Immature natural killer cell (primary cell): ENCODE measurements around the gene IQCE. TPM values are rescaled to one million over a fixed set of nuclear protein-coding genes. Genes with fewer than 3 reads are reported as not detected.
A peak's percentile ranks its signal among the peaks of the same experiment; 100 is the strongest.

Experiments used
- DNase-seq, 3 donors: peaks; one replicate each; pipeline ENCODE4 v3.0.0; 2022; ENCODE audit warnings: mixed read lengths in 1 of 3
- H3K27ac Mint-ChIP-seq, 6 donors: one replicate each; pipeline ENCODE4 v1.8.0; 2020; ENCODE audit warnings: mixed read lengths in 6 of 6, mild to moderate bottlenecking in 5 of 6, inconsistent platforms in 4 of 6, moderate library complexity in 3 of 6
- H3K27me3 Mint-ChIP-seq, 3 donors: one replicate each; pipeline ENCODE4 v1.8.0; 2020 to 2021; ENCODE audit warnings: low read depth in 3 of 3, mild to moderate bottlenecking in 3 of 3, mixed read lengths in 3 of 3, moderate library complexity in 3 of 3, inconsistent platforms in 1 of 3
- H3K36me3 Mint-ChIP-seq, 3 donors: one replicate each; pipeline ENCODE4 v1.8.0; 2020; ENCODE audit warnings: mixed read lengths in 3 of 3, inconsistent platforms in 2 of 3, mild to moderate bottlenecking in 2 of 3
- H3K4me1 Mint-ChIP-seq, 2 donors: one replicate each; pipeline ENCODE4 v1.8.0; 2020; ENCODE audit warnings: inconsistent platforms in 2 of 2, mild to moderate bottlenecking in 2 of 2, mixed read lengths in 2 of 2, moderate library complexity in 1 of 2
- H3K4me3 Mint-ChIP-seq, 5 donors: one replicate each; pipeline ENCODE4 v1.8.0; 2020; ENCODE audit warnings: mild to moderate bottlenecking in 5 of 5, mixed read lengths in 5 of 5, inconsistent platforms in 3 of 5, moderate library complexity in 3 of 5
- H3K9me3 Mint-ChIP-seq, 6 donors: one replicate each; pipeline ENCODE4 v1.8.0; 2020; ENCODE audit warnings: mild to moderate bottlenecking in 6 of 6, mixed read lengths in 6 of 6, inconsistent platforms in 4 of 6, moderate library complexity in 3 of 6
- polyA plus RNA-seq, 3 donors: library from polyadenylated mRNA; unstranded; fragments of 300-500 nt; fragmentation: Illumina TruSeq; gene quantifications; one replicate each; pipeline ENCODE4 v1.2.3, GENCODE V29; 2021

IQCE gene
- polyA plus RNA-seq, 3 donors from 2014 or later = 1.9 to 4.2 TPM; not detected in 1

DNA sequence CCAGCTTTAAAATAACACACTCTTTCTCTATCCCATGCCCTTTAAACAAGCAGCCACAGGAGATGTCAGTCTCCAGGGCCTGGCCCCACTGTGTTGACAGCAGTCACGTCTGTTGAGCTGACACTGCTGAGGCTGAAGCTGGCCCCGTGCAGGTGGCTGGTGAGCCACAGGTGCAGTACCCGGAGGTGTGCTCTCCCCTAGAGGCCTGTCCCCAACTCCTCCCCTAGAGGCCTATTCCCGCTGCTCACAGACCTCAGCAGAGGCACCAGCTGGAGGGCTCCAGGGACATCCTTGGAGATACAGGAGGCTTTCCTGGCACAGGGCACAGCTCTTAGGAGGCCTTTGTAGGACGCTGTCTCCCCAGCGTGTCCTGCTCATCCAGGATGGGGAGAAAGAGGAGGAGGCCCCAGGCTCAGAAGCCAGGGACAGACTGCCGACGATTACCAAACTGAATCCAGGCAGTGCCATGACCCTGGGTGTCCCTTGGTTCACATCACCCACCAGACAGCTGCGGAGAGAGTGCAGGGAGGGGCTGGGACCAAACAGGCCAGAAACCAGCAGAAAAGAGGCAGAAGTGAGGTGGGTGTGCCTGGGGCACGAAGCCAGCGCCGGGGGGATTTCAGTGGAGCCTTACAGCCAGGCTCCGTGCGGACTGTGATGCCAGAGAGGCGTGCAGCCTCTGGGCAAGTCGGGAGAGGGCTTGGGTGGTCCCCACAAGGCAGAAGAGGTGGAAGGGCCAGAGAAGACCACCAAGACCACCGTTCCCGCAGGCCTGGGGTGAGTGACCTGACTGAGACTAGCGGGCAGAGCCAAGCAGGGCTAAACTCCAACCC, 54.5 kb downstream of the IQCE start:
- Mint-ChIP-seq H3K27me3 (peaks cover 0 to 3% (median 0%) of the 10 kb centered on the region in 3 donors), H3K4me3 (no peak overlapping the region), H3K4me1 (peaks cover 9 to 13% of the 10 kb centered on the region in 2 donors), H3K9me3 (no peaks in the 10 kb centered on the region), H3K36me3 (peaks cover 0 to 3% (median 0%) of the 10 kb centered on the region in 3 donors), H3K27ac (no peak overlapping the region)
- DNase-seq = no peak

DNA sequence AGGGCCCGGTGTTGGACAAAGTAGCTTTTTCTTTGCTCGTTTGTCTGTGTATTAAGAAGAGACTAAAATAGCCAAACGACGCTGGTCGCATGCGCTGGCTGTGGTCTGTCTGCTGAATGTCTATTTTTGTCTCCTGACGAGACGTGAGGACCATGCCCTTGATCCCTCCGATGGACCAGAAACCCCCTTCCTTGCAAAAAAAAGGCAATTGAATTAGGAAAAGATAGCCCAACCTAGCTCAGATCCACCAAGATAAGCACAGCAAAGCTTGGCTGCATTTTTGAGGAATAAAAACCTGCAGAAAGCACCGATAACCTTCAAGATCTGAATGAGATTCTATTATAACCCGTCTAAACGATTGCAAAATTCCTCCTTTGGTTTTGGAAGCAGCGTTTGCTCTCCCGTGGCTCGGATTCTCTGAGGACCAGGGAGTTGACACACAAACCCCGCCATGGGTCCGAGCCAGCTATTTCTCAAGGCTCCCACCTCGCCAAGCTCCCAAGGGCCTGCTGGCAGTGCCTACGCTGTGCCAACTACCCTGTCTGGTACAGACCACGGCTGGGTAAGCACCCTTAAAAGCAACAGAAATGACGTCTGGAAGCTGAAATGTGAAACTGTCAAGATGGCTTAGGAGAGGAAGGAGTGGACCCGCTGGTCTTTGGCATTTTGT, 55.3 kb downstream of the IQCE start:
- Mint-ChIP-seq H3K4me3 (no peak overlapping the region), H3K9me3 (no peaks in the 10 kb centered on the region), H3K27ac (no peak overlapping the region), H3K4me1 (peaks cover 2 to 10% of the 10 kb centered on the region in 2 donors), H3K36me3 (peaks cover 0 to 3% (median 0%) of the 10 kb centered on the region in 3 donors), H3K27me3 (peaks cover 0 to 3% (median 0%) of the 10 kb centered on the region in 3 donors)
- no peak for DNase-seq

DNA sequence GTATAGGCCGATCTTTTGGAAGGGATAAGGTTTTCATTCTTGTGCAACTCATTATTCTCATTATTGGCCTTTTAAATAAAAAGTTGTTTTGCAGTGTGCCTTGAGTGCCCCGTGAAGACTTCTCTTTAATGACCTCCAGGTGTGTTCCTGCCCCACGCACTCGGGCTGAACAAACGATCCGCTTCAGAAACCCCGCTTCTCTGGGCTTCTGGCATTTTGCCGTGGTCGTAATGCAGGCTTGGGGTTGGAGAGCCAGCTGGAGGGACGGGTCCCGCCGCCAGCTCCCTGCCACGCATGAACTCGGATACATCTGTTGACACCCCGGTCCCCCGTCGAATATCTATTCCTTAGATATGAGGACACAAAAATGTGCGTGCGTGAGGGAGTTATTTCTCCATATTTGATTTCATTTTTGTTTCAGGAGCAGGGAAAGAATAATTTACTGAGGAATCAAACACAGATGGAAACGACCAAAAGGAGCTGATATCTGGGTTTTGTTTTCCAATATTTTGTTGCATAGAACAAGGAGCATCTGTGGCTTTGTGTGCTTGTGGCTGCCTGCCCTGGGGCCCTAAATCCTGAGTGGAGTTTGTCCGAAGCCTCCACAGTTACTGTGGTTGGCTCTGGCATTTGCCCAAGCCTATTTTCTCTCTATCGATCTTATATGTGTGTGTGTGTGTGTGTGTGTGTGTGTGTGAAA, 56.0 kb downstream of the IQCE start:
- Mint-ChIP-seq H3K9me3 (no peaks in the 10 kb centered on the region), H3K4me3 (no peak overlapping the region), H3K36me3 (peaks cover 0 to 3% (median 0%) of the 10 kb centered on the region in 3 donors), H3K27ac (no peak overlapping the region), H3K27me3 (no peaks in the 10 kb centered on the region), H3K4me1 (peaks cover 0 to 4% of the 10 kb centered on the region in 2 donors)
- DNase-seq = no peak

DNA sequence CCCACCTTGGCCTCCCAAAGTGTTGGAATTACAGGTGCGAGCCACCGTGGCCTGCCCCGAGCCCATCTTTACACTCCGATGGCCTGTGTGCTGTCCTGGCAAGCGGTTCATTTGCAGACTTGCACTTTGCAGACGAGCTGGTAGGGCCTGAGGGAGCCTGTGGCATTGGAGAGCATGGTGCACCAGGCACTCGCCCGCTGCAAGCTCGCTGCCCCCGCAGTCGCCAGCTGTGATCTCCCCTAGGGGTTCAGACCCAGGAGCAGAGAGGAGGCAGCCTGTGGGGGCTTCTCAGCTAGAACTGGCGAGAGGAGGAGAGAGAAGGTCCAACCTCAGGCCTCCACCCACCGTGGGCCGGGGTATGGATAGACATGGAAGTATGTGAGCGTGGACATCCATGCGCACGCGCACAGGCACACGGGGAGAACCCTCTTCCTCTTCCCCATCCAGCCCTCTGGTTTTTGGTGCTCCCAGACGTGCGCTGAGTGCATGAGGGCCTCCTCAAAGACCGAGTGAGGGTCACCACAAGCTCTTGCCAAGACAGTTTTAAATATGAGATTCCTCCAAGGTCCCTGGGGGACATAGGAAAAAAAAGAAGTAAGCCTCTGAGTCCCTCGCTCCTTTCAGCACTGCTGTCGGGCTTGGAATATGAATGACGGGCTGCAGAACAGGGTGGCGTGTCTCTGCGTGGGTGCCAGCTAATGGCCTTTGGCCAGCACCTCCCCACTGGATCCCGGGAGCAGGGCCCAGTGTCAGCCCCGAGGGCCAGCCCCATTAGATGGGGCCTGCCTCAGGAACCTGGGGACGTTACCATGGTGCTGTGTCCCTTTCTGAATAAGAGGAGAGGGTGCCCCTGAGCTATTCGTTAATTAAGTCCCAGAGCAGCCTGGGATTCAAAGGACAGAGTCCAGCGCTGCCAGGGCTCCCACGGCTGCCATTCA, 57.9 kb downstream of the IQCE start:
- peaks cover 0 to 2% (median 0%) of the 10 kb centered on the region in 3 donors for H3K27me3 Mint-ChIP-seq
- no peaks in the 10 kb centered on the region for H3K36me3 Mint-ChIP-seq
- no peaks in the 10 kb centered on the region for H3K9me3 Mint-ChIP-seq
- H3K4me1 Mint-ChIP-seq = no peaks in the 10 kb centered on the region
- no peak overlapping the region for H3K27ac Mint-ChIP-seq
- no peak for DNase-seq
- no peak overlapping the region for H3K4me3 Mint-ChIP-seq

DNA sequence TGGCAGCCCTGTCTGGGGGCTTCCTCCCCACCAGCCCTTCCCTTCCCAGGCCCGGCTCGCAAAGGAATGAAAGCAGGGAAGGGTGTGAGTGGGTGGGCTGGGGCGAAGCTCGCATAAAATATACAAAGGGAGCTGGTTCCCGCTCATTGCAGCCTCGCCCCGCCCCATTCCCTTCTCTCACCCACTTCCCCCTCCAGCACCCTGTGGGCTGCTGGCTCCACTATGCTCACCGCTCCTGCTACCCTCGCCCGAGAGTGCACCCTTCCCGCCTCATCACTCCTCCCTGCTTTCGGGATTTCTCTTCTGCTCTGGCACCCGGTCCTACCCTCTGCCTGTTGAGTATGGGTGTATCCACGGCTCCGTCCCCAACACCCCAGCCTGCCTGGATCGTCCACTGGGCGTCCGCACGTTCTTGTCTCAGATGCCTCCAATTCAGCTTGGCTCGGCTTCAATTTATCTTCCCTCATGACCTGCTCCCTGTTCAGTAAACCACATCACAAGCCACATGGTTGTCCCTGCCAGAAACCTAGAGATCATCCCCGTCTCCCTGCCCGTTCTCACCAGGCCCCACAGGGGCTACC, 58.6 kb downstream of the IQCE start:
- H3K4me3 Mint-ChIP-seq = no peak overlapping the region
- H3K4me1 Mint-ChIP-seq = no peaks in the 10 kb centered on the region
- no peaks in the 10 kb centered on the region for H3K9me3 Mint-ChIP-seq
- peaks cover 0 to 2% (median 0%) of the 10 kb centered on the region in 3 donors for H3K27me3 Mint-ChIP-seq
- no peak for DNase-seq
- peak overlapping the region in 1 of 6 donors; percentile 42 for H3K27ac Mint-ChIP-seq
- no peaks in the 10 kb centered on the region for H3K36me3 Mint-ChIP-seq

DNA sequence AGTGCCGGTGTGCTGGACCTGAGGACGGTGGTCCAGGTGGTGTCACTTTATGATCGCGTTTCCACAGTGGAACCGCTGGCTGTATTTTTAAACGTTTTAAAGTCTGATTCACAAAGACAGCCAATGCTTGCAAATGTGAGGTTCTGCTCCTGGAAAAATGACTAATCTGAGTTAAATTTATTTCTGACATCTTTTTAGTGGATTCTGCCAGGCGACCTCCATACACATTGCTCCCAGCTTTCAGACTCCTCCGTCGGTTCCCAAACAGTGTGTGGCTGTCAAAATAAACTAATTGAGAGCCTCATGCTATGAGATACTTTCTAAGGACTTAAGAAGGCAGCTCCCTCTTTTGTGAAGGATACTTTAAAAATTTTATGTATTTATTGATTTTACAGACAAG, 60.3 kb downstream of the IQCE start:
- Mint-ChIP-seq H3K9me3 (no peaks in the 10 kb centered on the region), H3K27me3 (peaks cover 0 to 2% (median 0%) of the 10 kb centered on the region in 3 donors), H3K4me1 (no peaks in the 10 kb centered on the region), H3K4me3 (no peak overlapping the region), H3K36me3 (no peaks in the 10 kb centered on the region), H3K27ac (no peak overlapping the region)
- DNase-seq = no peak

DNA sequence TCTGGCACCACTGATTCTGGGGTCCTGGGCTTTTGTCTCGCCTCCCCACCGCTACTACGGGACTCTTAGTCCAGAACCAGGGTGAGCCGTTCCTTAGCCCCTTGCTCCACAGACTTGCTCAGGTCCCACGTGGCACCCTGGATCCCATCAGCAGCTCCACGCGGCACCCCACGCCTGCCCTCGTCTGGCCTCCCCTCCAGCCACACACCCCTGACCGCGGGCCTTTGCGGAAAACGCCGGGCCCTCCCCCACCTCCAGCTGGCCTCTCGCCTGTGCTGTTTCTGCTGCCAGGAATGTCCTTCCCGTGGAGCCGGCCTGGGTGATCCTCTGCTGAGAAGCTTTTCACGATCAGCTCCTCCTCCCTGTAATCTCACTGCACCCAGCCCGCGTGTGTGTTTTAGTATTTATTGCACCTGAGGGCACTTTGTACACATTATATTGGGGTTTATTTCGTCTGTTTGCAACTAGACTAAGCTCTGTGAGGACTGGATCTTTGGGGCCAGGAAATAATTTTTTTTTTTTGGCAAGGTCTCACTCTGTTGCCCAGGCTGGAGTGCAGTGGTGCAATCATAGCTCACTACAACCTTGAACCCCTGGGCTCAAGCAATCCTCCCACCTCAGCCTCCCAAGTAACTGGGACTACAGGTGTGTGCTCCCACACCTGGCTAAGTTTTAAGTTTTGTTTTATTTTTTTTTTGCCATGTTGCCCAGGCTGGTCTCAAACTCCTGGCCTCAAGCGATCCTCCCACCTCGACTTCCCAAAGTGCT, 62.5 kb downstream of the IQCE start:
- Mint-ChIP-seq H3K27me3 (peaks cover 0 to 2% (median 0%) of the 10 kb centered on the region in 3 donors), H3K4me1 (peaks cover 0 to 1% of the 10 kb centered on the region in 2 donors), H3K9me3 (no peaks in the 10 kb centered on the region), H3K36me3 (no peaks in the 10 kb centered on the region), H3K27ac (no peak overlapping the region), H3K4me3 (no peak overlapping the region)
- DNase-seq = no peak

DNA sequence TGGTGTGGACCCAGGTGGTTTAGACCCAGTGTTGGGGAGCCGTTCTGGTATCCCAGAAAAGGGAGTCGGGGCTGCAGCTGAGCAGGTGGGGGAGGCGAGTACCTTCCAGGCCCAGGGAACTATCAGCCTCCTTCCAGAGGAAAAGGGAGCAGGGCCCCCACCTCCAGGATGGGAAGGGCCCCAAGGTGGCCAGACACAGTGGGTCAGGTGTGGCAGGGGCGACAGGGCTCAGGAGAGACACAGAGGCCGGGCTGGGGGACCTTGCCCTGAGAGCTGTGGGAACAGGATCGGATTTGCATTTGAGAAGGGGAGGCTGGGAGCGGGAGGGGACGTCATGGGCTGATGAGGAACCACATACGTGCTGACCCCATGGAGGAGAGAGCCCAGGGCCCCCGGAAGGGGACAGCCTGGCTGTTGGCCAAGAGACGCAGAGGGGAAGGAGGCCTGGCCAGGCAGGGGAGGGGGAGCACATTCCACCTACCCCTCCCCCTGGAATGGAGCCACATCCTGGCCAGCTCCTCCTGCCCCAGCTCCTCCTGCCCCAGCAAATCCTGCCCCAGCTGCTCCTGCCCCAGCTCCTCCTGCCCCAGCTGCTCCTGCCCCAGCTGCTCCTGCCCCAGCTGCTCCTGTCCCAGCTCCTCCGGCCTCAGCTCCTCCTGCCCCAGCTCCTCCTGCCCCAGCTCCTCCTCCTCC, 63.3 kb downstream of the IQCE start:
- H3K27ac Mint-ChIP-seq = no peak overlapping the region
- peaks cover 0 to 1% of the 10 kb centered on the region in 2 donors for H3K4me1 Mint-ChIP-seq
- no peaks in the 10 kb centered on the region for H3K36me3 Mint-ChIP-seq
- H3K4me3 Mint-ChIP-seq = no peak overlapping the region
- no peak for DNase-seq
- H3K9me3 Mint-ChIP-seq = no peaks in the 10 kb centered on the region
- peaks cover 0 to 2% (median 0%) of the 10 kb centered on the region in 3 donors for H3K27me3 Mint-ChIP-seq

DNA sequence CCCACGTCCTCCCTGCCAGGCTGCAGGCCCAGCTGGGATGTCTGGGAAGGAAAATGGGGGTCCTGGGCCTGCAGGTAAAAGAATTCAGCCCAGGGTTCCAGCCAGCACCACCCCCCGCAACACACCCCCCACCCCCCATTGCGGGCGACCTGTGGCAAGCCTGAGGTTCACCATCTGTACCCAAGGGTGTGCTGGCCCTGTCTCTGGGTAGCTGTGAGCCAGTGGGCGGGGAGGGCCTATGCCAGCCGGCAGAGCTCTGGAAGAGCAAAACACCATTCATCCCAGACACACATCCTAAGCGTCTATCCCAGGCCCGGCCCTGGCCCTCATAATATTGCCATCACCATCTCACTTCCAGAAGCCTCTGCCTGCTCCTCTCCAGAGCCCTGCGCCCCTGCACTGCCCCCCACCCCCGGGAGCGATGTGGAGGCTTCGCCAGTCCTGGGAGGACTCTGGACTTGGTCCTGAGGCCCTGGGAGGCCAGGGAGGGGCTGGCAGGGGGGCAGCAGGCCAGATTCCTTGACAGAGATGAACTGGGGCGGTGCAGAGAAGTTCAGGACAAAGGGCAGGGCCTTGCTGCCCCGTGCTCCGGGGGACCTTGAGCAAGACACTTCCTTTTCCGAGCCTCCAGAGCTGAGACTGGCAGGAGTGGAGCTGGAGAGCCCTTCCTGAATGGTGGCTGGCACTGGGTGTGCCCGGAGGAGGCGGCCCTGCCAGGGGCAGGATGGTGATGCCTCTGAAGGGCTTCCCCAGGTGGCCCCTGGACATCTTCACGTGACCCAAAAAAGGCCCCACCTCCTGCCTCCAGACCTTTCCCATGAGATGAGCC, 64.3 kb downstream of the IQCE start:
- H3K36me3 Mint-ChIP-seq = no peaks in the 10 kb centered on the region
- H3K27me3 Mint-ChIP-seq = peaks cover 0 to 2% (median 0%) of the 10 kb centered on the region in 3 donors
- H3K9me3 Mint-ChIP-seq = no peaks in the 10 kb centered on the region
- H3K4me3 Mint-ChIP-seq = no peak overlapping the region
- H3K4me1 Mint-ChIP-seq = peaks cover 0 to 1% of the 10 kb centered on the region in 2 donors
- no peak overlapping the region for H3K27ac Mint-ChIP-seq
- DNase-seq = no peak

DNA sequence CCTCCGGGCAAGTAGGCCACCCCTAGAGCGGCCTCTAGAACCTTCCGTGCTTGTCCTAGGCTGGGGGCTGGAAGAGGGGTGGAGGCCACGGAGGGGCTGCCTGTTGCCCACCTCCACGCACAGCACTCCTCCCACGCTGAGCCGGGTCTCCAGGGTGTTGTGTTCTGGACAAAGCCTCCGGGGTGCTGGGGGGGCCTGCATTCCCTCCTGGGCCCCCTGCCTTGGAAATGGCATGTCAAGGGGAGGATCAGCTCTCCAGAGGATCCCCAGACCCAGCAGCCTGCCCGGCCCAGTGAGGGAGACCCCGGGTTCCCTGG, 64.9 kb downstream of the IQCE start:
- Mint-ChIP-seq H3K27me3 (peaks cover 0 to 2% (median 0%) of the 10 kb centered on the region in 3 donors), H3K4me3 (no peak overlapping the region), H3K36me3 (no peaks in the 10 kb centered on the region), H3K27ac (no peak overlapping the region), H3K9me3 (no peaks in the 10 kb centered on the region), H3K4me1 (peaks cover 0 to 1% of the 10 kb centered on the region in 2 donors)
- DNase-seq = no peak

DNA sequence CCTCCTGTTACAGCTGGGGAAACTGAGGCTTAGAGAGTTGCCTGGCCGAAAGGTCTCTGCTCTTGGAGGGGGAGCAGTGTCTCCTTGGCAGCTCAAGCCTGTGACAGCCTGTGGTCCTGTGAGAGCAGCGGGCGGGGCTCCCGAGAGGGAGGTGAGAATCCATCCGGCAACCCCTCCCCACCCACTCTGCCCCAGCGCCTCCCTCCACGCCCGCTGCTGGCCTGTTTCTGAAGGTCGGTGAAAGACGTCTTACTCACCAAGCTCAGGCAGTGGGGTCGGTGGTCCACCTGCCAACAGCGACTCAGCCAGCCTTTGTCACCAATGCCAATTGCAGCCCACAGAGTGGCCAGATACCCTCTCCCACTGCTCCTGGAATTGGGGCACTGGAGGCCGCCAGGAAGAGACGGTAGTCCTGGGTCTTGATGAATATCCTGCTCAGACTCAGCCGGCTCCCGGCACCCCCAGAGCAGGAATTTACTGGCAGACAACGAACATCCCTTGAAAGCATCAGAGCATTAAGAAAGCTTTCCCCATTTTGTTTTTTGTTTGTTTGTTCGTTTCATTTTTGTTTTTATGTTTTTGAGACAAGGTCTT, 65.6 kb downstream of the IQCE start:
- Mint-ChIP-seq H3K9me3 (no peaks in the 10 kb centered on the region), H3K27ac (no peak overlapping the region), H3K4me3 (no peak overlapping the region), H3K36me3 (no peaks in the 10 kb centered on the region), H3K27me3 (peaks cover 0 to 2% (median 0%) of the 10 kb centered on the region in 3 donors), H3K4me1 (peaks cover 0 to 1% of the 10 kb centered on the region in 2 donors)
- DNase-seq = no peak
